HG03139 (cell line): ENCODE data around the gene HM13.
"Not testable (repeated sequence)": the region's sequence is repeated elsewhere in the genome, so short reads cannot be mapped to it uniquely, and the experiment has no call there.

Experiments used
- ATAC-seq: cut with Tn5 transposase; IDR thresholded peaks from one replicate; pipeline ENCODE4 v1.9.1; 2021; ENCODE audit not compliant: unreplicated experiment

Gene HM13

DNA sequence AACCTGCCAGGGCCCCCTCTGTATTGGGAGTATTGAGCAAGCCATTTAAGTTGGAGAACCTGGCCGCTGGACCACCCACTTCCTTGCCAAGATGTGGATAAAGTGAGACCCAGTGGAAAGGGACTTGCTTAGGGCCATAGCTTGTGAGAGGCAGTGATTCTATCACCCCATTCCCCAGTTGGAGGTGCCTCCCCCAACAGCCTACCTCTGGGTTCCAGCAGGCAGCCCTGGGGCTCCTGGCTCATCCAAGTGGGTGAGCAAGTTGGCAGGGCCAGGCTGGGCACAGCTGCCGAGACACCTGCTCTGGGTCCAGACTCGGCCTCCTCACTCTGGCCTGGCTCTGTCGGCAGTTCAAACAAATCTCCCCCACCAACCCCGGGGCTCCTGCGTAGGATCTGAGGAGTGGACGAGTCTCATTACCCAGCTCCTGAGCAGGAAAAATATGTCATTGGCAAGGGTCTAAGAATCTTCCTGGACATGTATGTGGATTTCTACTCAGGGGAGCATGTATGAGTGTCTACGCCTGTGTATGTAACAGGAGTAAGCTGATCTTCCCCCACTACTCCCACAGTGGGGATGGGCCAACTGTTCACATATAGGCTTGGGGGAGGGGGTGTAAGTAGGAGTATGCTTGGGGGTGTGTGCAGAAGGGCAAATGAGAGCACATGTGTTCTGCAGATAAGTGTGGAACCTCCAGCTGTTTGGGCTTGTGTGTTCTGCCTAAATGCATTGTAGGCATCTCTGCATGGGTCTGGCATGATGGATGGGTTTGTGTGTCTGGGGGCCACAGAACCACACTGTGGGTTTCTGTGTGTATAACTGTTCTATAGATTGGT is 92.8 kb downstream of the HM13 start:
- no peak for ATAC-seq

DNA sequence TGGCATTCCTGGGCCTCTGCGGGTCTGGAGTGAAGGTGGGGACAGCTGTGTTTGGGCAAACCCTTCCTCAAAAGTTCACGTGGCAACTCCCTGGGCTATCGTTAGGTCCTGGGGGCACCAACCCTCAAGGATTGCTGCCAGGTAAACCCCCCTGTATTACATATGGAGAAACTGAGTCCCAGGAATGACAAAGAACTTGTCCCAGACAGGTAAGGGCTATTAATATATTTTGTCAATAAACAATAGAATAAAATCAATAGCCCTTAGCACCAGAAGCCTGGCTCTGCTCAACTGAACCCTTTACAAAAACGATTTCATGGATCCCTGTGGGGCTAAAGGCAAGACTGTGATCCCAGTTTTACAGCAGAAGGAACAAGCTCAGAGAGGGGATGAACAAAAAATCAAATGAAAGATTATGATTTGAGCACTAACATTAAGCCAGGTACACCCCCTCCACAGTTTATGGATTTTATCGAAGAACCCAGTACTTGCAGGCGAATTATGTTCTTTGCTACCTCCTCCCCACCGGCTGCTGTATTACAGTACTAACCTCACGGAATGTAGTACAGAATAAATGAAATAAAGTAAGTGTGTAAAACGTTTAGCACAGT is 93.5 kb downstream of the HM13 start:
- no peak for ATAC-seq

DNA sequence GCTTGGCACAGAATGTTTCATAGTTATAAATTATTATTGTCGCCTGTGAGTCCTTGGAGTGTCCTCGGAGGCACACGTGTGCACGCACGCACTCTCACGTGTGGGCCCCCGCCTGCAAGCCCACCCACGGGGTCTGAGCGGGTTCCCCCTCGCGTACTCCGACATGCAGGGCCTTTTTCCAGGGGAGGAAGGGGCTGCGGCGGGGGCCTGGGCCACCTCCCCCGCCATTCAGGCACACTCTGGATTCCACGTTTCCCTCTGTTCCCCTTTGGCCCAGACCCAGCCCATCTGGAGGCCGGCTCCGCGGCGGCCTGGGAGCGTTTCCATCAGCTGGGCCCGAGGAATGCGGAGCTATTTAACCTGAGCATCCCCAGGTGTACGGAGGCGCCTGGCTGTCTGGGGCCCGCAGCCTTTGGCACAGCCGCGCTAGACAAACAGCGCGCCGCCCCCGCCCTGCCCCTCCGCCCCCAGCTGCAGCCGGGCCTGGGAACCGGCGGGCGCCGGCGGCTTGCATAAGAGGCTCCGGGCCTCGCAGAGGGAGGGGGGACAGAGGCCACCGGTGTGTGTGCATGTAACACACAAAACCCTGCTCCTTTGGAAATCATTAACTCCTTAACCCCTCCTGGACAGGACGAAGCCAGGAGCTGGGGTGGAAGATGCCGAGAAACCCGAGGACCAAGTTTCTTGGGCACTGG is 94.2 kb downstream of the HM13 start:
- no peak for ATAC-seq

DNA sequence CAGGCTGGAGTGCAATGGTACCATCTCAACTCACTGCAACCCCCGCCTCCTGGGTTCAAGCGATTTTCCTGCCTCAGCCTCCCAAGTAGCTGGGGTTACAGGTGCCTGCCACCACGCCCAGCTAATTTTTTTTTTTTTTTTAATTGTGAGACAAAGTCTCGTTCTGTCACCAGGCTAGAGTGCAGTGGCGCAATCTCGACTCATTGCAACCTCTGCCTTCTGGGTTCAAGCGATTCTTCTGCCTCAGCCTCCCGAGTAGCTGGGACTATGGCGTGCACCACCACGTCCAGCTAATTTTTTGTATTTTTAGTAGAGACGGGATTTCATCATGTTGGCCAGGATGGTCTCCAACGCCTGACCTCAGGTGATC is 98.0 kb downstream of the HM13 start:
- ATAC-seq, result not testable (repeated sequence)

GRCh38 chr20:31615416-31615815 is 101.2 kb downstream of the HM13 start:
- no peak for ATAC-seq

DNA sequence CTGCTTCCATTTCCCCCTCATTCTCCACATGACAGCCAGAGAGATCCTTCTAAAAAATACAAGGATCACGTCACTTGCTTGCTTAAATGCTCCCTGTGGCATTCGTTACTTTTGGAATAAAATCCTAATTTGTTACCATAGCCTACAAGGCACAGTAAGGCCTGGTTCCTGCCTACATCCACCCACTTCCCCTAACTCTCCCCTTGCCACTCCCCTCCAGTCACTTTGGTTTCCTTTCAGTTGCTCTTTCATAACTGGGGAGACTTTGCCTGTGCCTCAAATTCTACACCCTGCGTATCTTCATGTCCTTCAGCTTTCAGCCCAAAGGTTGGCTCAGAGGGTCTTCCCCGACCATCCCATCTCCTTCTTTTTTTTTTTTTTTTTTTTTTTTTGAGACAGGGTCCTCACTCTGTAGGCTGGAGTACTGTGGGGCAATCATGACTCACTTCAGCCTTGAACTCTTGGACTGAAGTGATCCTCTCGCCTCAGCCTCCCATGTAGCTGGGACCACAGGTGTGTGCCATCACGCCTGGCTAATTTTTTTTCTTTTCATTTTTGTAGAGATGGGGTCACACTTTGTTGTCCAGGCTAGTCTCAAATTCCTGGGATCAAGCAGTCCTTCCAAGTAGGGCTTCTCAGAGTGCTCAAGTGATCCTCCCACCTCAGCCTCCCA is 103.3 kb downstream of the HM13 start:
- ATAC-seq, result no peak
